GM12875 (cell line): Measurements from ENCODE around the gene IFT20.

ENCODE experiments used
- H3K4me3 ChIP-seq: one replicate; pipeline ENCODE4 v1.5.1; 2011; ENCODE audit warnings: low read depth, low read length, control low read depth
- CTCF ChIP-seq: IDR thresholded peaks from 2 replicates; pipeline ENCODE4 v1.5.1; 2011; ENCODE audit warnings: low read depth, mild to moderate bottlenecking, control low read depth, inconsistent platforms, low read length, moderate library complexity, borderline replicate concordance; ENCODE audit not compliant: insufficient read depth

Gene IFT20

DNA sequence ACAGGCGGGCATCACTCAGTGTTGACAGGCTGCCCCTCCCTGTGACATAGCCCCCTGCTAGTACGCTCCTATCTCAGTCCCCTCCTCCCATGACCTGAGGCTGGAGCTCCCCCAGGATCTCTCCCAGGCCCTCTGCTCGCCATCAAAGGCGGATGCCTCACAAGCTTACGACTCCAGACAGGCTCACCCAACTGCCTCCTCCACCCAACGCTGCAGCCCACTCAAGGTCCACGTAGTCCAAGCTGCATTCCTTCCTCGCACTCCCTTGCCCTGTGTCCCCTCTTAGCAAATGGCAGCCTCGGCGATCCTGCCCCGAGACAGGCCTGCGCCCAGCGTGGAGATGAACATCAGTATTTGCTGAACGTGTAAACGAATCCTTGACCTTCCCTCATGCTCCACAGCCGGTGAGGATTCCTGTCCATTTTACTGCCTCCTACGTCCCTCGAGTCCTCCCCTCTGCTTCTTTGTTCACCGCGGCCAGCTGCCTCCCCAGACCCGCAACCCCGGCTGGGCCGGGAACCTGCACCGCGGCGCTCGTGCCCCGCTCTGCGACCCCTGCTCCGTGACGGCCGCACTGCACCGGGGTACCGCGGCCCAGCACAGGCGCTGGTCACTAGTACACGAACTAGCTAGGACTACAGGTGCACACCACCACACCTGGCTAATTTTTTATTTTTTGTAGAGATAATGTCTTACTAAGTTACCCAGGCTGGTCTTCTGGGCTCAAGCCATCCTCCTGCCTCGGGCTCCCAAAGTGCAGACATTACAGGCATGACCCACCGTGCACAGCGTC lies 17.1 kb downstream of the IFT20 start:
- peak overlapping the region; percentile 96 for H3K4me3 ChIP-seq
- no peak for TF ChIP-seq CTCF

DNA sequence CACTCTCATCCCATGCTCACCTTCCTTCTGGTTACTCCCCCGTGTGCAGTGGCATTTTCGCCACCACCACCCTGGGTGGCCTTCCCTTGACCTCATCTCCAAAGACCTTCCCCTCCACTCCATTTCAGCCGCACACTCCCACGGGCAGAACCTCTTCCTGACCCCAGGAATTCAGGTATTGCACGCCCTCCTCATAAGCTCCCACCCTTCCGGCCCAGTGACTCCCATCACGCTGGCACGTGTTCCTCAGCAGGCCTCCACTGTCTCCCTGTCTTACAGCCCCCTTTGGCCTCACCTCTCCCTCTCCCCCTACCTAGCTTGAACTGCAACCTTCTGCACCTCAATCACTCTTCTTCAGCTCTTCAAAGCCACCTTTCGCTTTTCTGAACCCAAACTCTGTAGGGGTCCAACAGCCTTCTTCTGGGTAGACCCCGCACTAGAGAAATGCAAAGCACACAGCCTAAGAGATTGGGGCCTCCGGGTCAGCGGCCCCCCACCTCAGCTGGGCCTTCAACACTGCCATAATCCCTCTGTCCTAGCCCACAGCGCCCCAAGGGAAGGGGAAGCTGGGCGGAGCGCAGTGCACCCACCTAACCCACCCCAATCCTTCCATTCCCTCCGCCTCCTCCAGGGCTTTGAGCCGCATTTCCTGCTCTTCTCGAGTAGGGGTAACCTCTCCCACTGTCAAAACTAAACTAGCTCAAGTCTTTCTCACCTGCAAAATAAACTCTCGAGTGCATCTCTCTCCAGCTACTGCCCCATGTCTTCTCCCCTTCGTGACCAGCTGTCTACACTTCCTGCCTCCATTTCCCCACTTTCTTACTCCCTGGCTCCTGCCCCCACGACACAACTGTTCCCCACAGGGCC lies 17.9 kb downstream of the IFT20 start:
- H3K4me3 ChIP-seq = peak overlapping the region; percentile 96

GRCh38 chr17:28315846-28316705 lies 19.2 kb downstream of the IFT20 start:
- no peak for TF ChIP-seq CTCF
- H3K4me3 ChIP-seq = no peak overlapping the region

More for the DNA sequence above, 17.9 kb downstream of the IFT20 start:
- no peak for TF ChIP-seq CTCF

GRCh38 chr17:28313841-28314240 lies 21.4 kb downstream of the IFT20 start:
- no peak overlapping the region for H3K4me3 ChIP-seq
- TF ChIP-seq CTCF = no peak

- no peak for TF ChIP-seq CTCF
- no peak overlapping the region for H3K4me3 ChIP-seq
Measured at GRCh38 chr17:28306954-28307401, 28.3 kb downstream of the IFT20 start.

DNA sequence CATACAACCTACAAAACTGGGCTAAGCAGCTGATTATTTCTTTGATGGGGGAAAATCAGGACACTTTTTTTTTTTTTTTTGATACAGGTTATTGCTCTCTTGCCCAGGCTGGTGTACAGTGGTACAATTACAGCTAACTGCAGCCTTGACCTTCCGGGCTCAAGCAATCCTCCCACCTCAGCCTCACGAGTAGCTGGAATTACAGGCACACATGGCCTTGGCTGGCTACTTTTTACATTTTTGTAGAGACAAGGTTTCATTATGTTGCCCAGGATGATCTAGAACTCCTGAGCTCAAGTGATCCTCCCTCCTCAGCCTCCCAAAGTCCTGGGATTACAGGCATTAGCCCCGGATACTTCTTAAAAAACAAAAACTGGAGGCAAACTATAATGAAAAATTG lies 36.8 kb downstream of the IFT20 start:
- no peak for TF ChIP-seq CTCF

More for the DNA sequence above, 36.8 kb downstream of the IFT20 start:
- no peak overlapping the region for H3K4me3 ChIP-seq
